GM23248 (cell line): ENCODE data around the gene ARPC2.

Experiments used
- EZH2 ChIP-seq: fragments of 200-600 bp; sonication (generic); IDR thresholded peaks from 2 replicates; pipeline ENCODE4 v1.6.1; 2018; ENCODE audit warnings: antibody characterized with exemption, mild to moderate bottlenecking; ENCODE audit not compliant: insufficient read depth, poor library complexity, severe bottlenecking
- EZH2phosphoT487 ChIP-seq: fragments of 200-600 bp; sonication (generic); IDR thresholded peaks from 2 replicates; pipeline ENCODE4 v1.6.1; 2018; ENCODE audit warnings: antibody characterized with exemption, moderate library complexity, mild to moderate bottlenecking, low read depth; ENCODE audit not compliant: insufficient read depth

DNA sequence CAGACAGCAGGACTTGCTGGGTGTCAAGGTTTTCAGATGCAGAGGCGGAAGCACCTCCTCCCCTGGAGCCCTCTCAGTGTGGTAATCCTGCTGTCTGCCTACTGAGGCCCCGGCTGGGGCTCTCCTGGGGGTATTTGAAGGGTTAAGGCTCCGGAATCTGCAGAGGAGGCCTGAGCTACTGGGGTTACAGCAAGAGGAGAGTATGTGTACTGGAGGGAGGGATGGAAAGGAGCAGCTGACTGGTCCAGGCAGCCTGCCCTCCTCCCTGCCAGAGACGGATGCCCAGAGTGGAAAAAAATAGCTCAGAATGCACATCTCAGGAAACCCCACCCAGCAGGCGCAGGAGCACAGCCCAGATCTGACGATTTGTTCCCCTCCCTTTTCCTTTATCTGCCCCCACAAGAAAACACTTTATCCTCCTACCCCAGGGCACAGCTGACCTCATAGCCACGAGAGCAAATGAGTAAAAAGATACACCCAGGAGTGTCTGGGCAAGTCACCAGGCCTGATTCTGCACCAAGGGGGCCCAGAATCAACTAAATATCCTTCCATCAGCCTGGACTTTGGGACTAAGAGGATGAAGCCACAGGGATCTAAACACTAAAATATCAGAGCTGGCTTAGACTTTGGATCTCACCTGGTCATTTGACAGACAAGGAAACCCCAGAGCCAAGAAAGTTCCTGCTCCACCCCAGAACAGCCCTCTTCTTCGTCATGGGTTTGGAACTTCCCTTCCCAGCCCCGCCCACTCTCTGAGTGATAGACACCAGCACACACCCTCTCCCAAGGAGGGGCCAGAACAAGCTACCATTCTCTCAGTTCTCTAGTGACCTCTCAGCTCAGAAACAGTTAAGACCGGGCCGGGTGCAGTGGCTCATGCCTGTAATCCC lies 69.8 kb downstream of the ARPC2 start:
- no peak for TF ChIP-seq EZH2
- no peak for TF ChIP-seq EZH2phosphoT487
